ENCODE results near the gene C22orf42. TPM values are rescaled to one million over a fixed set of nuclear protein-coding genes. Genes with fewer than 3 reads are reported as not detected.

Gene C22orf42
- total and polyA plus RNA-seq, 10 donors: not detected

DNA sequence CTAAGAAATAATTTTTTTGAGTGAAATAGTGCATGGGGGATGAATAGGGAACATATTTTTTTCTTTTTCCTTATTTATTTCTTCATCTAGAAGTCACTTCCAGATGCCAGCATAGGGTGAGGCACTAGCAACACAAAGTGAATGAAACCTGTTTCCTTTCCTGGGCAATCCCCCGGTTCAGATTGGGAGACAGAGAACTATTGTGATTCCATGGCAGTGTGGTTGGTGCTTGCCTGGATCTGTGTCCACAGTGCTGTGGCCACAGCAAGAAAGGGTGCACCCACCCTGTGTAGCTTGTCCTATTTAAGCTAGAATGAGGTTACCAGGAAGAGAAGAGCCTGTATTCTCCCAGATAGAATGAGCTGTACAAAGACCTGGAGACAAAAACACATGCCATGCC is 58.4 kb downstream of the C22orf42 start:
- Histone ChIP-seq H3K4me1 (no peaks in the 10 kb centered on the region), H3K27me3 (replicated peaks in 1 of 7) (peaks cover 0 to 18% (median 0%) of the 10 kb centered on the region in 7 donors), H3K27ac (no peak overlapping the region), H3K4me3 (no peak overlapping the region), H3K36me3 (no peaks in the 10 kb centered on the region), H3K9me3 (no peaks in the 10 kb centered on the region)
- intact Hi-C loops (cut with DNase I; ENCODE audit: low total_unique reads): no loop called here
- TF ChIP-seq, protein P1, sequence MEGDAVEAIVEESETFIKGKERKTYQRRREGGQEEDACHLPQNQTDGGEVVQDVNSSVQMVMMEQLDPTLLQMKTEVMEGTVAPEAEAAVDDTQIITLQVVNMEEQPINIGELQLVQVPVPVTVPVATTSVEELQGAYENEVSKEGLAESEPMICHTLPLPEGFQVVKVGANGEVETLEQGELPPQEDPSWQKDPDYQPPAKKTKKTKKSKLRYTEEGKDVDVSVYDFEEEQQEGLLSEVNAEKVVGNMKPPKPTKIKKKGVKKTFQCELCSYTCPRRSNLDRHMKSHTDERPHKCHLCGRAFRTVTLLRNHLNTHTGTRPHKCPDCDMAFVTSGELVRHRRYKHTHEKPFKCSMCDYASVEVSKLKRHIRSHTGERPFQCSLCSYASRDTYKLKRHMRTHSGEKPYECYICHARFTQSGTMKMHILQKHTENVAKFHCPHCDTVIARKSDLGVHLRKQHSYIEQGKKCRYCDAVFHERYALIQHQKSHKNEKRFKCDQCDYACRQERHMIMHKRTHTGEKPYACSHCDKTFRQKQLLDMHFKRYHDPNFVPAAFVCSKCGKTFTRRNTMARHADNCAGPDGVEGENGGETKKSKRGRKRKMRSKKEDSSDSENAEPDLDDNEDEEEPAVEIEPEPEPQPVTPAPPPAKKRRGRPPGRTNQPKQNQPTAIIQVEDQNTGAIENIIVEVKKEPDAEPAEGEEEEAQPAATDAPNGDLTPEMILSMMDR (IDR thresholded peaks at IDR 0.05 in 8 of 11, conservative IDR thresholded peaks at IDR 0.05 in 3 of 11): no peak
- TF ChIP-seq POLR2AphosphoS5 (IDR thresholded peaks at IDR 0.05) (no peak), POLR2A (IDR thresholded peaks at IDR 0.05) (no peak)
- no peak for DNase-seq
- 36 to 61% (median 42%) methylated on average over 1 of the region's 1 CpG for WGBS, 5 donors

Small RNA genes within 50 kb of the gene (small RNA-seq; reads per million reads assigned to genes)
- gene AP1B1P2 (0 reads per million in 4 donors), gene RF02171 (0 reads per million in 4 donors)

Other genes with a start within 250 kb of the C22orf42 start
- gene YWHAH, start 214.8 kb downstream of the C22orf42 start, total RNA-seq: 100 to 1,000 TPM in 3 of 7 donors, 10 to 100 TPM in 4; 77.3 to 130 (median 95.3) TPM
- 10 to 100 TPM; 34.2 to 62.8 (median 57.1) TPM for gene YWHAH, start 214.8 kb downstream of the C22orf42 start, polyA plus RNA-seq
- gene SLC5A1, start 116.0 kb downstream of the C22orf42 start, total RNA-seq: 10 to 100 TPM in 3 of 7 donors, 1 to 10 TPM in 3, under 1 TPM in 1; 0.95 to 12.9 (median 7.1) TPM
- gene SLC5A1, start 116.0 kb downstream of the C22orf42 start, polyA plus RNA-seq: under 1 TPM; 0.24 to 0.70 (median 0.54) TPM
- under 1 TPM in 4 of 7 donors, not detected in 3; 0.23 to 0.79 (median 0.51) TPM for gene RFPL2, start 45.8 kb upstream of the C22orf42 start, total RNA-seq
- gene RFPL2, start 45.8 kb upstream of the C22orf42 start, polyA plus RNA-seq: under 1 TPM; 0.11 to 0.59 (median 0.42) TPM
- gene SLC5A4, start 96.0 kb upstream of the C22orf42 start, total RNA-seq: 1 to 10 TPM in 2 of 7 donors, under 1 TPM in 5; 0.20 to 3.6 (median 0.56) TPM
- under 1 TPM; 0.03 to 0.48 (median 0.04) TPM for gene SLC5A4, start 96.0 kb upstream of the C22orf42 start, polyA plus RNA-seq
- not detected for gene RFPL3, start 198.6 kb upstream of the C22orf42 start, total RNA-seq
- under 1 TPM in 1 of 3 donors, not detected in 2; 0.06 TPM for gene RFPL3, start 198.6 kb upstream of the C22orf42 start, polyA plus RNA-seq

Measured in spleen (tissue), 11 donors.